PC-9 (cell line): Measurements from ENCODE around the gene SYNJ1. TPM values are rescaled to one million over a fixed set of nuclear protein-coding genes. Genes with fewer than 3 reads are reported as not detected.

ENCODE experiments used
- BruUV-seq: library from RNA; stranded (reverse); fragments of 400-500 nt; replicated peaks from 2 replicates; lab custom pipeline; 2021; lab: Mats Ljungman, UMichigan
- CTCF ChIA-PET: fragments of 300-600 bp; sonication (Branson Sonifier 250); formaldehyde crosslinking; loops from one replicate; lab custom pipeline; 2022; ENCODE audit warnings: antibody characterized with exemption; lab: Charles Lee
- POLR2A ChIA-PET: fragments of 300-600 bp; sonication (Branson Sonifier 250); formaldehyde crosslinking; loops from one replicate; lab custom pipeline; 2022; ENCODE audit warnings: antibody characterized with exemption; ENCODE audit not compliant: unreplicated experiment; lab: Charles Lee
- DNase-seq, 2 experiments: peaks; one replicate each; pipeline versions ENCODE4 v3.0.0 to v3.0.0-alpha.2; 2015 to 2022; ENCODE audit warnings: mixed read lengths in 1 of 2
- H2AFZ ChIP-seq: fragments of 200-600 bp; sonication (generic); 2 replicates; pipeline ENCODE4 v1.8.1; 2017; ENCODE audit warnings: antibody characterized with exemption
- H3F3A ChIP-seq: fragments of 200-600 bp; sonication (generic); 2 replicates; pipeline ENCODE4 v1.8.1; 2017; ENCODE audit warnings: antibody characterized with exemption, mild to moderate bottlenecking, low read depth; ENCODE audit not compliant: insufficient read depth
- H3K27ac ChIP-seq: fragments of 200-600 bp; sonication (generic); 2 replicates; pipeline ENCODE4 v1.6.1; 2016; ENCODE audit warnings: mixed run types
- H3K27me3 ChIP-seq: fragments of 200-600 bp; sonication (generic); 2 replicates; pipeline ENCODE4 v1.6.1; 2016; ENCODE audit warnings: low read depth, mixed run types; ENCODE audit not compliant: insufficient read depth
- H3K36me3 ChIP-seq: fragments of 200-600 bp; sonication (generic); 2 replicates; pipeline ENCODE4 v1.6.1; 2016; ENCODE audit warnings: low read depth, mixed run types
- H3K4me1 ChIP-seq: fragments of 200-600 bp; sonication (generic); replicated peaks from 2 replicates; pipeline ENCODE4 v1.6.1; 2016; ENCODE audit warnings: mixed run types; ENCODE audit not compliant: insufficient read depth
- H3K4me2 ChIP-seq: fragments of 200-600 bp; sonication (generic); 2 replicates; pipeline ENCODE4 v1.6.1; 2017; ENCODE audit warnings: mixed run types
- H3K4me3 ChIP-seq: fragments of 200-600 bp; sonication (generic); 2 replicates; pipeline ENCODE4 v1.6.1; 2016; ENCODE audit warnings: mixed run types
- H3K79me2 ChIP-seq: fragments of 200-600 bp; sonication (generic); 2 replicates; pipeline ENCODE4 v1.6.1; 2017; ENCODE audit warnings: low read depth, mixed run types
- H3K9me2 ChIP-seq: fragments of 200-600 bp; sonication (generic); 2 replicates; pipeline ENCODE4 v1.8.1; 2017; ENCODE audit warnings: mild to moderate bottlenecking; ENCODE audit not compliant: insufficient read depth
- H3K9me3 ChIP-seq: fragments of 200-600 bp; sonication (generic); 2 replicates; pipeline ENCODE4 v1.8.1; 2016; ENCODE audit warnings: low read depth; ENCODE audit not compliant: insufficient read depth
- H4K20me1 ChIP-seq: fragments of 200-600 bp; sonication (generic); 2 replicates; pipeline ENCODE4 v1.8.1; 2017; ENCODE audit not compliant: insufficient read depth
- EZH2 ChIP-seq: fragments of 200-600 bp; sonication (generic); IDR thresholded peaks from 2 replicates; pipeline ENCODE4 v1.8.0; 2017; ENCODE audit warnings: antibody characterized with exemption, low read depth
- intact Hi-C: fragments of 100-400 bp; cut with micrococcal nuclease; formaldehyde crosslinking; loops from one replicate; pipeline ENCODE4 v1.10.0; 2022; ENCODE audit not compliant: unreplicated experiment
- total RNA-seq: library from RNA; stranded (reverse); gene quantifications from 2 replicates; pipeline ENCODE4 v1.2.3, GENCODE V29; 2021
- TF ChIP-seq, protein P1 (sequence below): fragments of 200-600 bp; sonication (generic); conservative IDR thresholded peaks from 2 replicates; pipeline ENCODE4 v1.6.1; 2017; ENCODE audit warnings: mixed run types, antibody characterized with exemption, mild to moderate bottlenecking, moderate library complexity

SYNJ1 gene
- total RNA-seq, 1 experiment from 2014 or later, result 4.8 TPM

DNA sequence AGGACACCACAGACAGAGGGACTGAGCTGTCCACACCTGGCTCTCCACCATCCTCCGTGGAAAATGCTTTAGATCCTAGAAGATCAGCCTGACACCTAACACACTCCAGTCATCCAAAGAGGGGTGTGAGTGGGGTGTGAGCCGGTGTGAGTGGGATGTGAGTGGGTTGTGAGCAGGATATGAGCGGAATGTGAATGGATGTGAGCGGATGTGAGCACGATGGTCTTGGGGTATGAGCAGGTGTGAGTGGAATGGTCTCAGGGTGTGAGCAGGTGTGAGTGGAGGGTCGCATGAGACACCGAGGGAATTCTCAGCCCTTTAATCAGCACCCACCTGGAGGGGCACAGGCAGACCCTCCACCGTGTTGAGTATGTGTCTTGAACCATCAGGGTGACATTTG, 143.3 kb downstream of the SYNJ1 start:
- no peak for DNase-seq
- Histone ChIP-seq H3K4me1 (no peaks in the 10 kb centered on the region), H4K20me1 (no peaks in the 10 kb centered on the region), H2AFZ (no peak overlapping the region), H3K9me3 (no peaks in the 10 kb centered on the region), H3F3A (no peaks in the 10 kb centered on the region), H3K27ac (no peak overlapping the region), H3K36me3 (no peaks in the 10 kb centered on the region), H3K79me2 (no peaks in the 10 kb centered on the region), H3K4me2 (no peak overlapping the region), H3K27me3 (peaks cover 25% of the 10 kb centered on the region), H3K9me2 (no peaks in the 10 kb centered on the region), H3K4me3 (no peak overlapping the region)
- intact Hi-C loops, result no loop called here
- TF ChIP-seq EZH2, result no peak
- TF ChIP-seq, protein P1, sequence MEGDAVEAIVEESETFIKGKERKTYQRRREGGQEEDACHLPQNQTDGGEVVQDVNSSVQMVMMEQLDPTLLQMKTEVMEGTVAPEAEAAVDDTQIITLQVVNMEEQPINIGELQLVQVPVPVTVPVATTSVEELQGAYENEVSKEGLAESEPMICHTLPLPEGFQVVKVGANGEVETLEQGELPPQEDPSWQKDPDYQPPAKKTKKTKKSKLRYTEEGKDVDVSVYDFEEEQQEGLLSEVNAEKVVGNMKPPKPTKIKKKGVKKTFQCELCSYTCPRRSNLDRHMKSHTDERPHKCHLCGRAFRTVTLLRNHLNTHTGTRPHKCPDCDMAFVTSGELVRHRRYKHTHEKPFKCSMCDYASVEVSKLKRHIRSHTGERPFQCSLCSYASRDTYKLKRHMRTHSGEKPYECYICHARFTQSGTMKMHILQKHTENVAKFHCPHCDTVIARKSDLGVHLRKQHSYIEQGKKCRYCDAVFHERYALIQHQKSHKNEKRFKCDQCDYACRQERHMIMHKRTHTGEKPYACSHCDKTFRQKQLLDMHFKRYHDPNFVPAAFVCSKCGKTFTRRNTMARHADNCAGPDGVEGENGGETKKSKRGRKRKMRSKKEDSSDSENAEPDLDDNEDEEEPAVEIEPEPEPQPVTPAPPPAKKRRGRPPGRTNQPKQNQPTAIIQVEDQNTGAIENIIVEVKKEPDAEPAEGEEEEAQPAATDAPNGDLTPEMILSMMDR, result no peak
- BruUV-seq, result no TSS peak
- ChIA-PET CTCF (no interaction called here), POLR2A (no interaction called here)

DNA sequence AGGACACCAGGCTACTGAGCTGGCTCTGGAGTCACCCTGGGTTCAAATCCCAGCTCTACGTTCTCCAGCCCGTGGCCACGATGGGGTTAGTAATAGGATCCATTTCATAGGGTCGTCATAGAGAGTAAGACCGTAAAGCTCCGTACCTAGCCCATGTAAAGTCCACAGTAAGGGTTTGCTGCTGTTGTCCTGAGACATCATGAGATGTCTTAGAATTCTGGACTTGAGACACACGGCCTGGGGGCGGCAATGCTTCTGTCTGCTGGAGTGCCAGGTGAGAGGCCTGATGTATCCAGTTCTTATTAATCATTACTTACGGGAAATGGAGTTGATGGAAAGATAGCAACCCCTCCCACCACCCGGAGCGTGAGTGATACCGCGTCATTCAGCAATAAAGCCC, 146.1 kb downstream of the SYNJ1 start:
- H3K79me2 ChIP-seq, result no peaks in the 10 kb centered on the region
- POLR2A ChIA-PET, result no interaction called here
- CTCF ChIA-PET, result interaction anchor here (0.5 kb wide), 1 partner anchor 294 kb away, joined by 3 read pairs; no protein-coding TSS in a partner anchor
- no peaks in the 10 kb centered on the region for H3F3A ChIP-seq
- peaks cover 31% of the 10 kb centered on the region for H3K27me3 ChIP-seq
- BruUV-seq, result no TSS peak
- no peaks in the 10 kb centered on the region for H4K20me1 ChIP-seq
- H3K36me3 ChIP-seq, result no peaks in the 10 kb centered on the region
- no peak for TF ChIP-seq EZH2
- TF ChIP-seq, protein P1, result no peak
- no peak for DNase-seq
- no peaks in the 10 kb centered on the region for H3K4me1 ChIP-seq
- no peaks in the 10 kb centered on the region for H3K9me2 ChIP-seq
- H3K4me3 ChIP-seq, result no peak overlapping the region
- intact Hi-C loops, result no loop called here
- no peaks in the 10 kb centered on the region for H3K9me3 ChIP-seq
- no peak overlapping the region for H3K27ac ChIP-seq
- H3K4me2 ChIP-seq, result no peak overlapping the region
- no peak overlapping the region for H2AFZ ChIP-seq

DNA sequence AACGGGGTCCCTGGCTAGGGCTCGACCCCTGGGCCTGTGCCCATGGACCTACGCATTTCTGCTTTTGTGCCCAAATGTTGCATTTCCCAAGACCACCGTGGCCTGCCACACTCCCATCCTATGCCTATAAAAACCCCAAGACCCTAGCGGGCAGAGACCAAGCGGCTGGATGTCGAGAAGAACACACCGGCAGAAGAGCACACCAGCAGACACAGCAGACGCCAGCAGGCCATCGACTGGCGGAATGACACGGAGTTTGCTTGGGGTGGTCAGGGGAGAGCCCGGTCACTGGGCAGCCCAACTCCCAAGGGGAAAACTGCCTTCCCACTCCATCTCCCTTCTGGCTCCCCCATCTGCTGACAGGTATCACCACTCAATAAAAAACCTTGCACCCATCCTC, 146.9 kb downstream of the SYNJ1 start:
- H3K27me3 ChIP-seq, result peaks cover 31% of the 10 kb centered on the region
- H3K79me2 ChIP-seq, result no peaks in the 10 kb centered on the region
- H4K20me1 ChIP-seq, result no peaks in the 10 kb centered on the region
- H3K9me2 ChIP-seq, result no peaks in the 10 kb centered on the region
- ChIA-PET POLR2A (no interaction called here), CTCF (interaction anchor here (0.6 kb wide), 1 partner anchor 35 kb away, joined by 4 read pairs; no protein-coding TSS in a partner anchor)
- H2AFZ ChIP-seq, result no peak overlapping the region
- H3K9me3 ChIP-seq, result no peaks in the 10 kb centered on the region
- H3K4me2 ChIP-seq, result no peak overlapping the region
- no peak overlapping the region for H3K4me3 ChIP-seq
- DNase-seq, result no peak
- no peaks in the 10 kb centered on the region for H3K4me1 ChIP-seq
- intact Hi-C loops, result no loop called here
- no peak for TF ChIP-seq EZH2
- TF ChIP-seq, protein P1, result no peak
- no peaks in the 10 kb centered on the region for H3K36me3 ChIP-seq
- H3F3A ChIP-seq, result no peaks in the 10 kb centered on the region
- no TSS peak for BruUV-seq
- no peak overlapping the region for H3K27ac ChIP-seq

Other genes with a start within 250 kb of the SYNJ1 start
- gene TCP10L, start 142.5 kb downstream of the SYNJ1 start, total RNA-seq, result 0.68 TPM in 1 of 2 replicates, not detected in the other
- 31.2 and 35.5 TPM in 2 replicates for gene CFAP298, start 115.6 kb downstream of the SYNJ1 start, total RNA-seq
- 25.6 and 29.8 TPM in 2 replicates for gene PAXBP1, start 43.7 kb upstream of the SYNJ1 start, total RNA-seq